SK-N-MC (cell line): ENCODE data around the gene APOA4.

Source experiments
- DNase-seq: peaks from one replicate; pipeline ENCODE4 v3.0.0-alpha.2; 2011; ENCODE audit warnings: low read depth, low spot score
- H3K27ac ChIP-seq: fragments of 200-600 bp; sonication (generic); 2 replicates; pipeline ENCODE4 v1.5.1; 2016; ENCODE audit warnings: mixed run types
- H3K36me3 ChIP-seq: fragments of 200-600 bp; sonication (generic); 2 replicates; pipeline ENCODE4 v1.6.1; 2017; ENCODE audit warnings: antibody characterized with exemption, low read length, mixed read lengths; ENCODE audit not compliant: insufficient read depth
- H3K4me3 ChIP-seq: fragments of 200-600 bp; sonication (generic); 2 replicates; pipeline ENCODE4 v1.5.1; 2016
- H3K9ac ChIP-seq: fragments of 200-600 bp; sonication (generic); 2 replicates; pipeline ENCODE4 v1.8.0; 2017; ENCODE audit warnings: mixed run types, mixed read lengths; ENCODE audit not compliant: insufficient read length
- H3K9me3 ChIP-seq: fragments of 200-600 bp; sonication (generic); 2 replicates; pipeline ENCODE4 v1.6.1; 2017; ENCODE audit warnings: low read depth, mild to moderate bottlenecking, antibody characterized with exemption, low read length, moderate library complexity, mixed read lengths
- EZH2 ChIP-seq: fragments of 200-600 bp; sonication (generic); IDR thresholded peaks from one replicate; pipeline ENCODE4 v1.6.1; 2017; ENCODE audit warnings: antibody characterized with exemption
- FOXP2 ChIP-seq: optimal IDR thresholded peaks from 2 replicates; pipeline ENCODE3; 2011; ENCODE audit warnings: mild to moderate bottlenecking, moderate library complexity; ENCODE audit not compliant: insufficient read depth; ENCODE audit errors: extremely low read length, control extremely low read depth
- POLR2AphosphoS5 ChIP-seq: IDR thresholded peaks from 2 replicates; pipeline ENCODE4 v1.6.1; 2012; ENCODE audit warnings: mild to moderate bottlenecking, low read depth, low read length, borderline replicate concordance

Gene APOA4

GRCh38 chr11:116787786-116788486 is 35.2 kb downstream of the APOA4 start, which contains the start of gene ZPR1:
TSS of gene ZPR1 (minus strand) at chr11:116788023. CDS start at chr11:116787990, 33 bp downstream.
- no peak for DNase-seq
- TF ChIP-seq EZH2 (no peak), POLR2AphosphoS5 (peak; percentile 83)
- H3K9ac ChIP-seq = peak within 1 kb of the TSS; percentile 83
- H3K9me3 ChIP-seq = no peaks in the 10 kb centered on the region
- H3K36me3 ChIP-seq = peaks cover 41% of the 10 kb centered on the region
- no peak within 1 kb of the TSS for H3K27ac ChIP-seq
- H3K4me3 ChIP-seq = peak within 1 kb of the TSS; percentile 92

GRCh38 chr11:116787436-116787785 is 35.7 kb downstream of the APOA4 start:
- H3K36me3 ChIP-seq = peaks cover 46% of the 10 kb centered on the region
- TF ChIP-seq POLR2AphosphoS5 (no peak), EZH2 (no peak), FOXP2 (no peak)
- H3K9me3 ChIP-seq = no peaks in the 10 kb centered on the region
- H3K4me3 ChIP-seq = peak overlapping the region; percentile 92
- H3K27ac ChIP-seq = no peak overlapping the region
- peak overlapping the region; percentile 83 for H3K9ac ChIP-seq
- no peak for DNase-seq

GRCh38 chr11:116786966-116787365 is 36.1 kb downstream of the APOA4 start:
- peak overlapping the region; percentile 83 for H3K9ac ChIP-seq
- H3K4me3 ChIP-seq = peak overlapping the region; percentile 92
- DNase-seq = no peak
- H3K9me3 ChIP-seq = no peaks in the 10 kb centered on the region
- H3K27ac ChIP-seq = no peak overlapping the region
- H3K36me3 ChIP-seq = peaks cover 50% of the 10 kb centered on the region
- TF ChIP-seq EZH2 (no peak), FOXP2 (no peak), POLR2AphosphoS5 (no peak)

- H3K27ac ChIP-seq = no peak overlapping the region
- H3K9ac ChIP-seq = peak overlapping the region; percentile 83
- H3K36me3 ChIP-seq = peaks cover 54% of the 10 kb centered on the region
- no peak overlapping the region for H3K4me3 ChIP-seq
- no peak for DNase-seq
- TF ChIP-seq EZH2 = no peak
- no peak for TF ChIP-seq FOXP2
- no peak for TF ChIP-seq POLR2AphosphoS5
- no peaks in the 10 kb centered on the region for H3K9me3 ChIP-seq
These were observed 36.8 kb downstream of the APOA4 start for GRCh38 chr11:116786326-116786725.

GRCh38 chr11:116782728-116783127 is 40.4 kb downstream of the APOA4 start:
- TF ChIP-seq FOXP2 (no peak), POLR2AphosphoS5 (no peak), EZH2 (no peak)
- no peak overlapping the region for H3K27ac ChIP-seq
- DNase-seq = no peak

GRCh38 chr11:116778556-116778955 is 44.5 kb downstream of the APOA4 start:
- Histone ChIP-seq H3K4me3 (no peak overlapping the region), H3K9me3 (no peaks in the 10 kb centered on the region), H3K36me3 (peaks cover 70% of the 10 kb centered on the region), H3K27ac (no peak overlapping the region), H3K9ac (no peak overlapping the region)
- no peak for TF ChIP-seq FOXP2
- TF ChIP-seq POLR2AphosphoS5 = no peak
- TF ChIP-seq EZH2 = no peak
- DNase-seq = no peak

More at GRCh38 chr11:116782728-116783127, 40.4 kb downstream of the APOA4 start:
- Histone ChIP-seq H3K36me3 (peaks cover 88% of the 10 kb centered on the region), H3K9me3 (no peaks in the 10 kb centered on the region), H3K4me3 (no peak overlapping the region), H3K9ac (no peak overlapping the region)

- TF ChIP-seq EZH2 (no peak), POLR2AphosphoS5 (no peak), FOXP2 (no peak)
- Histone ChIP-seq H3K4me3 (no peak overlapping the region), H3K9me3 (no peaks in the 10 kb centered on the region), H3K36me3 (peaks cover 55% of the 10 kb centered on the region), H3K27ac (no peak overlapping the region), H3K9ac (no peak overlapping the region)
- no peak for DNase-seq
These were observed 46.0 kb downstream of the APOA4 start for GRCh38 chr11:116777056-116777455.

- no peak for TF ChIP-seq FOXP2
- DNase-seq = no peak
- peaks cover 52% of the 10 kb centered on the region for H3K36me3 ChIP-seq
These were observed 46.6 kb downstream of the APOA4 start for GRCh38 chr11:116776522-116776984.

GRCh38 chr11:116775975-116776374 is 47.1 kb downstream of the APOA4 start:
- TF ChIP-seq POLR2AphosphoS5 = no peak
- TF ChIP-seq EZH2 = no peak
- TF ChIP-seq FOXP2 = no peak
- no peak overlapping the region for H3K4me3 ChIP-seq
- no peak overlapping the region for H3K9ac ChIP-seq
- H3K27ac ChIP-seq = no peak overlapping the region
- no peaks in the 10 kb centered on the region for H3K9me3 ChIP-seq
- peaks cover 46% of the 10 kb centered on the region for H3K36me3 ChIP-seq
- no peak for DNase-seq

More at GRCh38 chr11:116776522-116776984, 46.6 kb downstream of the APOA4 start:
- Histone ChIP-seq H3K4me3 (no peak overlapping the region), H3K9ac (no peak overlapping the region), H3K9me3 (no peaks in the 10 kb centered on the region), H3K27ac (no peak overlapping the region)
